ENCODE results near the gene TMEM69.
"Not testable (repeated sequence)": the region's sequence is repeated elsewhere in the genome, so short reads cannot be mapped to it uniquely, and the experiment has no call there.

GRCh38 chr1:45717386-45717785 is 29.4 kb downstream of the TMEM69 start:
- TF ChIP-seq CTCF (conservative IDR thresholded peaks at IDR 0.05); ZFX (IDR thresholded peaks at IDR 0.05): not testable (repeated sequence)

All from C4-2B (cell line).